B cell (primary cell): ENCODE data around the gene PLA2G4F. TPM values are rescaled to one million over a fixed set of nuclear protein-coding genes. Genes with fewer than 3 reads are reported as not detected.

Experiments used
- ATAC-seq: fragments of 200-7000 bp; cut with Tn5 transposase; one replicate; pipeline ENCODE4 v1.10.0; 2021; ENCODE audit warnings: low read depth, mild to moderate bottlenecking, moderate number of reproducible peaks, moderate library complexity
- CTCF ChIA-PET: fragments of 350-600 bp; sonication (Branson Sonifier 250); formaldehyde crosslinking; loops from one replicate; lab custom pipeline; 2021; ENCODE audit warnings: antibody characterized with exemption, inconsistent platforms; lab: Charles Lee
- POLR2A ChIA-PET: fragments of 350-600 bp; sonication (Branson Sonifier 250); formaldehyde crosslinking; loops from one replicate; lab custom pipeline; 2021; ENCODE audit warnings: antibody characterized with exemption; lab: Charles Lee
- DNase-seq: peaks from one replicate; pipeline ENCODE4 v3.0.0; 2013
- H2AFZ ChIP-seq: 2 replicates; pipeline ENCODE4 v1.6.1; 2012; ENCODE audit warnings: mild to moderate bottlenecking, low read depth, low read length; ENCODE audit not compliant: insufficient read depth, poor library complexity, severe bottlenecking
- H3K27ac ChIP-seq, 2 donors: 1 replicate in 1 of 2; 2 replicates in 1 of 2; pipeline ENCODE4 v1.5.1; 2012 to 2013; ENCODE audit warnings: low read length in 2 of 2, mild to moderate bottlenecking in 2 of 2, moderate library complexity in 1 of 2
- H3K27me3 ChIP-seq, 4 experiments: fragments of 200-600 bp in 1 of 4; sonication (generic) in 1 of 4; replicated peaks in 1 of 4; 1 replicate in 2 of 4; 2 replicates in 2 of 4; pipeline versions ENCODE4 v1.6.1 to v1.7.0; 2013 to 2016; ENCODE audit warnings: low read length in 3 of 4, mild to moderate bottlenecking in 2 of 4, mixed read lengths in 1 of 4, moderate library complexity in 1 of 4; ENCODE audit not compliant: insufficient read depth in 4 of 4, control insufficient read depth in 3 of 4; ENCODE audit errors: control extremely low read depth in 1 of 4
- H3K36me3 ChIP-seq, 2 experiments: replicated peaks in 1 of 2; 1 replicate in 1 of 2; 2 replicates in 1 of 2; pipeline versions ENCODE4 v1.6.1 to v1.7.1; 2013; ENCODE audit warnings: low read length in 1 of 2; ENCODE audit not compliant: insufficient read depth in 2 of 2, control insufficient read depth in 1 of 2; ENCODE audit errors: control extremely low read depth in 1 of 2, extremely low read depth in 1 of 2
- H3K4me1 ChIP-seq, 2 donors: fragments of 200-600 bp in 1 of 2; sonication (generic) in 1 of 2; 1 replicate in 1 of 2; 2 replicates in 1 of 2; pipeline versions ENCODE4 v1.5.1 to v1.6.1; 2013 to 2017; ENCODE audit warnings: low read length in 2 of 2; ENCODE audit not compliant: control insufficient read depth in 2 of 2, insufficient read depth in 2 of 2
- H3K4me2 ChIP-seq: replicated peaks from 2 replicates; pipeline ENCODE3; 2012; ENCODE audit warnings: mild to moderate bottlenecking, low read depth, low read length; ENCODE audit not compliant: poor library complexity, severe bottlenecking
- H3K4me3 ChIP-seq, 5 experiments: fragments of 200-600 bp in 1 of 5; sonication (generic) in 1 of 5; 1 replicate in 3 of 5; 2 replicates in 2 of 5; pipeline versions ENCODE4 v1.5.1 to v1.7.0; 2011 to 2016; ENCODE audit warnings: low read length in 4 of 5, mild to moderate bottlenecking in 4 of 5, low read depth in 2 of 5, control low read depth in 1 of 5, moderate library complexity in 1 of 5; ENCODE audit not compliant: insufficient read depth in 1 of 5; ENCODE audit errors: control extremely low read depth in 1 of 5, extremely low read depth in 1 of 5
- H3K79me2 ChIP-seq: fragments of 200-600 bp; sonication (generic); one replicate; pipeline ENCODE4 v1.6.0; 2016; ENCODE audit warnings: low read length; ENCODE audit not compliant: control insufficient read depth, insufficient read depth
- H3K9ac ChIP-seq: fragments of 200-600 bp; sonication (generic); 2 replicates; pipeline ENCODE4 v1.6.1; 2017; ENCODE audit warnings: mild to moderate bottlenecking, low read length, moderate library complexity
- H3K9me3 ChIP-seq, 3 donors: one replicate each; pipeline versions ENCODE4 v1.6.1 to v1.7.1; 2013; ENCODE audit warnings: low read length in 2 of 3; ENCODE audit not compliant: control insufficient read depth in 2 of 3, insufficient read depth in 1 of 3; ENCODE audit errors: control extremely low read depth in 1 of 3
- H4K20me1 ChIP-seq: 2 replicates; pipeline ENCODE4 v1.6.0; 2012; ENCODE audit warnings: mild to moderate bottlenecking, low read length; ENCODE audit not compliant: insufficient read depth, control insufficient read depth, poor library complexity, severe bottlenecking
- H3K27ac Mint-ChIP-seq: one replicate; pipeline ENCODE4 v1.8.0; 2021; ENCODE audit warnings: mixed read lengths
- H3K27me3 Mint-ChIP-seq: one replicate; pipeline ENCODE4 v1.8.0; 2021; ENCODE audit warnings: mixed read lengths
- H3K4me1 Mint-ChIP-seq: one replicate; pipeline ENCODE4 v1.8.0; 2021; ENCODE audit warnings: mixed read lengths
- H3K4me3 Mint-ChIP-seq: one replicate; pipeline ENCODE4 v1.8.0; 2021; ENCODE audit warnings: mixed read lengths
- H3K9me3 Mint-ChIP-seq: one replicate; pipeline ENCODE4 v1.8.0; 2022; ENCODE audit warnings: mixed read lengths; ENCODE audit not compliant: insufficient read depth
- CTCF ChIP-seq: fragments of 200-600 bp; IDR thresholded peaks from one replicate; pipeline ENCODE4 v1.8.0; 2022; ENCODE audit warnings: antibody characterized with exemption, mild to moderate bottlenecking
- EZH2 ChIP-seq: IDR thresholded peaks from 2 replicates; pipeline ENCODE4 v1.6.1; 2012; ENCODE audit warnings: borderline replicate concordance, low read depth, mild to moderate bottlenecking, moderate library complexity, low read length; ENCODE audit not compliant: insufficient read depth, poor library complexity, severe bottlenecking
- WGBS: methylation state at CpG from one replicate; pipeline ENCODE4 v1.1.5; 2013; ENCODE audit warnings: missing lambda C conversion rate; ENCODE audit not compliant: insufficient coverage; 5-methylcytosine and 5-hydroxymethylcytosine counted together
- intact Hi-C: fragments of 100-400 bp; cut with micrococcal nuclease; formaldehyde crosslinking; loops from one replicate; pipeline ENCODE4 v1.10.0; 2022
- polyA plus RNA-seq: library from polyadenylated mRNA; depleted of rRNA; stranded (reverse); fragments of >200 nt; gene quantifications from 2 replicates; pipeline ENCODE4 v1.2.3, GENCODE V29; 2012
- total RNA-seq, 2 donors: library from RNA; stranded (reverse); fragments of 120-200 nt in 1 of 2; gene quantifications; 1 replicate in 1 of 2; 2 replicates in 1 of 2; pipeline versions ENCODE4 v1.2.3 to v1.2.4, GENCODE V29; 2013 to 2022

PLA2G4F gene
- total and polyA plus RNA-seq, 2 donors (not counting 1 experiment from before 2014, with no cell fraction given): not detected

GRCh38 chr15:42199126-42199525 lies 42.7 kb upstream of the PLA2G4F start:
- no peak overlapping the region for H2AFZ ChIP-seq
- H3K4me3 Mint-ChIP-seq: no peak overlapping the region
- H3K9me3 ChIP-seq: no peaks in the 10 kb centered on the region
- no peak overlapping the region for H3K4me2 ChIP-seq
- no peaks in the 10 kb centered on the region for H3K27me3 ChIP-seq
- ATAC-seq (no peak), DNase-seq (no peak)
- CTCF ChIA-PET: interaction anchor here (1.0 to 1.3 kb wide), 2 partner anchors 9 to 10 kb away, joined by 3 read pairs; no protein-coding TSS in a partner anchor
- POLR2A ChIA-PET: no interaction called here
- peaks cover 12% of the 10 kb centered on the region for H3K4me1 Mint-ChIP-seq
- no peak overlapping the region for H3K9ac ChIP-seq
- WGBS: 100% methylated on average over 1 of the region's 5 CpGs
- H3K27ac Mint-ChIP-seq: no peak overlapping the region
- no peak overlapping the region for H3K4me3 ChIP-seq
- H3K27me3 Mint-ChIP-seq: no peaks in the 10 kb centered on the region
- no peaks in the 10 kb centered on the region for H3K9me3 Mint-ChIP-seq
- H3K27ac ChIP-seq: no peak overlapping the region
- TF ChIP-seq CTCF: no peak
- TF ChIP-seq EZH2: no peak
- peaks cover 8 to 30% of the 10 kb centered on the region in 2 experiments for H3K36me3 ChIP-seq
- H4K20me1 ChIP-seq: peaks cover 42% of the 10 kb centered on the region
- intact Hi-C loops: no loop called here
- H3K79me2 ChIP-seq: peaks cover 53% of the 10 kb centered on the region
- no peaks in the 10 kb centered on the region for H3K4me1 ChIP-seq

- Histone ChIP-seq H3K9ac (no peak overlapping the region), H3K79me2 (peaks cover 47% of the 10 kb centered on the region), H3K27me3 (no peaks in the 10 kb centered on the region), H2AFZ (no peak overlapping the region), H3K9me3 (no peaks in the 10 kb centered on the region), H3K4me2 (no peak overlapping the region), H4K20me1 (peaks cover 36% of the 10 kb centered on the region), H3K36me3 (peaks cover 9 to 30% of the 10 kb centered on the region in 2 experiments), H3K4me3 (no peak overlapping the region), H3K27ac (no peak overlapping the region), H3K4me1 (no peaks in the 10 kb centered on the region)
- ATAC-seq: no peak
- Mint-ChIP-seq H3K27ac (no peak overlapping the region), H3K9me3 (no peaks in the 10 kb centered on the region), H3K4me3 (no peak overlapping the region), H3K27me3 (no peaks in the 10 kb centered on the region), H3K4me1 (peaks cover 9% of the 10 kb centered on the region)
- intact Hi-C loops: no loop called here
- CTCF ChIA-PET: no interaction called here
- TF ChIP-seq EZH2 (no peak), CTCF (no peak)
- POLR2A ChIA-PET: no interaction called here
- no peak for DNase-seq
- WGBS: 100% methylated on average over 1 of the region's 1 CpG
These were observed 42.1 kb upstream of the PLA2G4F start for GRCh38 chr15:42198516-42198915.
